Ecto neural progenitor cell (in vitro differentiated cells): ENCODE data around the gene TXNIP.

Experiments used
- DNase-seq: peaks from one replicate; pipeline ENCODE4 v3.0.0-alpha.2; 2018; ENCODE audit warnings: low spot score

TXNIP gene

GRCh38 chr1:145985502-145986439 is 10.6 kb downstream of the TXNIP start:
- no peak for DNase-seq

GRCh38 chr1:145985129-145985501 is 11.3 kb downstream of the TXNIP start:
- DNase-seq: no peak

GRCh38 chr1:145983960-145984830 is 12.2 kb downstream of the TXNIP start:
- no peak for DNase-seq

GRCh38 chr1:145983206-145983675 is 13.1 kb downstream of the TXNIP start:
- no peak for DNase-seq

- no peak for DNase-seq
Measured at GRCh38 chr1:145982010-145982723, 14.2 kb downstream of the TXNIP start.

- DNase-seq: no peak
Measured at GRCh38 chr1:145980457-145980994, 15.9 kb downstream of the TXNIP start.

- no peak for DNase-seq
Measured at GRCh38 chr1:145979746-145980456, 16.5 kb downstream of the TXNIP start.

GRCh38 chr1:145978854-145979745 is 17.3 kb downstream of the TXNIP start:
- peak; percentile 83 for DNase-seq

GRCh38 chr1:145978471-145978853 is 17.9 kb downstream of the TXNIP start:
- no peak for DNase-seq

GRCh38 chr1:145977486-145978470 is 18.6 kb downstream of the TXNIP start:
- DNase-seq: peak; percentile 71

- DNase-seq: no peak
Measured at GRCh38 chr1:145977016-145977415, 19.4 kb downstream of the TXNIP start.

- no peak for DNase-seq
Measured at GRCh38 chr1:145975216-145975615, 21.2 kb downstream of the TXNIP start.

GRCh38 chr1:145974721-145975120 is 21.7 kb downstream of the TXNIP start:
- no peak for DNase-seq

GRCh38 chr1:145972580-145972979 is 23.8 kb downstream of the TXNIP start:
- DNase-seq: no peak

GRCh38 chr1:145967288-145967687 is 29.1 kb downstream of the TXNIP start:
- no peak for DNase-seq

- DNase-seq: no peak
Measured at GRCh38 chr1:145965119-145965744, 31.1 kb downstream of the TXNIP start.

GRCh38 chr1:145964328-145965118 is 31.9 kb downstream of the TXNIP start, which contains the start of the genes ANKRD34A and POLR3GL:
Gene ANKRD34A (minus strand): TSS chr1:145964575. CDS start chr1:145961759, 2,816 bp downstream.
Gene POLR3GL (plus strand): TSS chr1:145964690. CDS start chr1:145974866, 10,176 bp downstream.
- peak; percentile 93 for DNase-seq
